H1 (cell line): ENCODE data around the gene TRPV4. TPM values are rescaled to one million over a fixed set of nuclear protein-coding genes. Genes with fewer than 3 reads are reported as not detected.

Source experiments
- ASH2L ChIP-seq: fragments of 200-600, 300-600 bp; sonication (generic); IDR thresholded peaks from one replicate; pipeline ENCODE4 v1.7.1; 2017; ENCODE audit warnings: low read length
- ATF2 ChIP-seq: IDR thresholded peaks from 2 replicates; pipeline ENCODE4 v1.6.1; 2012; ENCODE audit warnings: low read length, inconsistent platforms
- JUN ChIP-seq: IDR thresholded peaks from 2 replicates; pipeline ENCODE4 v1.6.1; 2011; ENCODE audit warnings: low read depth, mild to moderate bottlenecking, improper control_type of control experiment, low read length
- SIN3A ChIP-seq, 2 experiments: IDR thresholded peaks in 1 of 2; conservative IDR thresholded peaks in 1 of 2; 2 replicates each; pipeline ENCODE4 v1.6.1; 2011 to 2012; ENCODE audit warnings: low read length in 2 of 2, improper control_type of control experiment in 1 of 2, low read depth in 1 of 2, mild to moderate bottlenecking in 1 of 2
- polyA plus RNA-seq, 7 experiments: library from polyadenylated mRNA; depleted of rRNA in 3 of 7; stranded (reverse) in 5 of 7; unstranded in 2 of 7; fragments of >200 nt in 5 of 7; fragments of 200-250 nt in 2 of 7; gene quantifications; 1 replicate in 5 of 7; 2 replicates in 1 of 7; 4 replicates in 1 of 7; pipeline versions ENCODE4 v1.2.1 to v1.2.3, GENCODE V29; 2011 to 2013; ENCODE audit warnings: missing spikeins in 2 of 7, mixed read lengths in 2 of 7
- total RNA-seq: library from RNA; stranded (reverse); fragmentation: NEBNext Ultra II Directional; extraction: Animal tissue kit (Norgen Biotek cat#: 25700); gene quantifications from 2 replicates; pipeline ENCODE4 v1.2.1, GENCODE V29; 2021

TRPV4 gene
- total and polyA plus RNA-seq, 2 of the 8 experiments (the other 6 are each of a cell fraction or from before 2014, with no cell fraction given): 2.1 to 6.2 TPM

GRCh38 chr12:109737126-109737525 is 96.1 kb downstream of the TRPV4 start (continued):
- TF ChIP-seq ATF2 (no peak), SIN3A (conservative IDR thresholded peaks at IDR 0.05 in 1 of 2, IDR thresholded peaks at IDR 0.05 in 1 of 2; ENCODE audit: low read depth in 1 of 2, low read length in 2 of 2) (no peak), JUN (no peak), ASH2L (no peak)
